Stimulated activated memory B cell treated with anti-CD40 and anti-IgM and Interleukin-4, amounts not matched to agents 10 μg/mL and 1 μg/mL and 100 μg/mL, for 72 hours (primary cell): Measurements from ENCODE around the gene THSD4.

Experiments used
- ATAC-seq: fragments of 150-1000 bp; cut with Tn5 transposase; 2 replicates; pipeline ENCODE4 v1.10.0; 2021
- H3K27ac Mint-ChIP-seq: one replicate; pipeline ENCODE4 v1.8.0; 2022; ENCODE audit warnings: mild to moderate bottlenecking, mixed read lengths
- H3K27me3 Mint-ChIP-seq: one replicate; pipeline ENCODE4 v1.8.0; 2022; ENCODE audit warnings: mixed read lengths
- H3K36me3 Mint-ChIP-seq: one replicate; pipeline ENCODE4 v1.8.0; 2022; ENCODE audit warnings: mixed read lengths
- H3K4me1 Mint-ChIP-seq: one replicate; pipeline ENCODE4 v1.8.0; 2022; ENCODE audit warnings: mixed read lengths
- H3K4me3 Mint-ChIP-seq: one replicate; pipeline ENCODE4 v1.8.0; 2022; ENCODE audit warnings: mild to moderate bottlenecking, moderate library complexity, mixed read lengths
- H3K9me3 Mint-ChIP-seq: one replicate; pipeline ENCODE4 v1.8.0; 2022; ENCODE audit warnings: mixed read lengths

THSD4 gene

GRCh38 chr15:71811036-71811736 lies 695.9 kb downstream of the THSD4 start:
- peaks cover 23% of the 10 kb centered on the region for H3K27me3 Mint-ChIP-seq
- peak; percentile 11 for ATAC-seq
- no peaks in the 10 kb centered on the region for H3K4me1 Mint-ChIP-seq
- H3K9me3 Mint-ChIP-seq, result no peaks in the 10 kb centered on the region
- no peak overlapping the region for H3K4me3 Mint-ChIP-seq
- no peaks in the 10 kb centered on the region for H3K36me3 Mint-ChIP-seq
- H3K27ac Mint-ChIP-seq, result no peak overlapping the region

- peaks cover 19% of the 10 kb centered on the region for H3K27me3 Mint-ChIP-seq
- no peaks in the 10 kb centered on the region for H3K36me3 Mint-ChIP-seq
- no peak overlapping the region for H3K27ac Mint-ChIP-seq
- no peaks in the 10 kb centered on the region for H3K4me1 Mint-ChIP-seq
- H3K9me3 Mint-ChIP-seq, result no peaks in the 10 kb centered on the region
- no peak for ATAC-seq
- H3K4me3 Mint-ChIP-seq, result no peak overlapping the region
Observed at GRCh38 chr15:71811752-71812735, 696.8 kb downstream of the THSD4 start.

- no peak overlapping the region for H3K27ac Mint-ChIP-seq
- no peaks in the 10 kb centered on the region for H3K4me1 Mint-ChIP-seq
- no peak for ATAC-seq
- no peaks in the 10 kb centered on the region for H3K36me3 Mint-ChIP-seq
- H3K27me3 Mint-ChIP-seq, result peaks cover 8% of the 10 kb centered on the region
- H3K4me3 Mint-ChIP-seq, result no peak overlapping the region
- no peaks in the 10 kb centered on the region for H3K9me3 Mint-ChIP-seq
Observed at GRCh38 chr15:71812966-71813722, 697.9 kb downstream of the THSD4 start.

GRCh38 chr15:71813723-71814470 lies 698.6 kb downstream of the THSD4 start:
- no peak for ATAC-seq
- H3K27ac Mint-ChIP-seq, result no peak overlapping the region
- no peaks in the 10 kb centered on the region for H3K4me1 Mint-ChIP-seq
- peaks cover under 1% of the 10 kb centered on the region for H3K27me3 Mint-ChIP-seq
- no peaks in the 10 kb centered on the region for H3K36me3 Mint-ChIP-seq
- H3K9me3 Mint-ChIP-seq, result peaks cover 4% of the 10 kb centered on the region
- no peak overlapping the region for H3K4me3 Mint-ChIP-seq

GRCh38 chr15:71815301-71815700 lies 700.0 kb downstream of the THSD4 start:
- Mint-ChIP-seq H3K27me3 (no peaks in the 10 kb centered on the region), H3K9me3 (peaks cover 7% of the 10 kb centered on the region), H3K36me3 (no peaks in the 10 kb centered on the region), H3K4me3 (no peak overlapping the region), H3K27ac (no peak overlapping the region), H3K4me1 (no peaks in the 10 kb centered on the region)
- no peak for ATAC-seq

GRCh38 chr15:71817351-71817750 lies 702.1 kb downstream of the THSD4 start:
- peaks cover 11% of the 10 kb centered on the region for H3K9me3 Mint-ChIP-seq
- no peak overlapping the region for H3K4me3 Mint-ChIP-seq
- H3K27ac Mint-ChIP-seq, result no peak overlapping the region
- no peaks in the 10 kb centered on the region for H3K27me3 Mint-ChIP-seq
- peaks cover 10% of the 10 kb centered on the region for H3K36me3 Mint-ChIP-seq
- no peak for ATAC-seq
- no peaks in the 10 kb centered on the region for H3K4me1 Mint-ChIP-seq

- ATAC-seq, result no peak
- H3K27ac Mint-ChIP-seq, result no peak overlapping the region
- H3K4me1 Mint-ChIP-seq, result no peaks in the 10 kb centered on the region
- peaks cover 20% of the 10 kb centered on the region for H3K9me3 Mint-ChIP-seq
- H3K27me3 Mint-ChIP-seq, result no peaks in the 10 kb centered on the region
- no peak overlapping the region for H3K4me3 Mint-ChIP-seq
- peaks cover 38% of the 10 kb centered on the region for H3K36me3 Mint-ChIP-seq
Observed at GRCh38 chr15:71820127-71820526, 704.9 kb downstream of the THSD4 start.

GRCh38 chr15:71821547-71822129 lies 706.4 kb downstream of the THSD4 start:
- ATAC-seq, result no peak

GRCh38 chr15:71822890-71823630 lies 707.8 kb downstream of the THSD4 start:
- peaks cover 67% of the 10 kb centered on the region for H3K36me3 Mint-ChIP-seq
- H3K27me3 Mint-ChIP-seq, result no peaks in the 10 kb centered on the region
- peaks cover 20% of the 10 kb centered on the region for H3K9me3 Mint-ChIP-seq
- H3K4me3 Mint-ChIP-seq, result no peak overlapping the region
- H3K4me1 Mint-ChIP-seq, result no peaks in the 10 kb centered on the region
- H3K27ac Mint-ChIP-seq, result no peak overlapping the region
- ATAC-seq, result no peak

More at GRCh38 chr15:71821547-71822129, 706.4 kb downstream of the THSD4 start:
- Mint-ChIP-seq H3K27me3 (no peaks in the 10 kb centered on the region), H3K9me3 (peaks cover 20% of the 10 kb centered on the region), H3K36me3 (peaks cover 53% of the 10 kb centered on the region), H3K4me3 (no peak overlapping the region), H3K4me1 (no peaks in the 10 kb centered on the region), H3K27ac (no peak overlapping the region)

- Mint-ChIP-seq H3K4me3 (no peak overlapping the region), H3K36me3 (peaks cover 75% of the 10 kb centered on the region), H3K27me3 (no peaks in the 10 kb centered on the region), H3K4me1 (no peaks in the 10 kb centered on the region), H3K27ac (no peak overlapping the region), H3K9me3 (peaks cover 15% of the 10 kb centered on the region)
- no peak for ATAC-seq
Observed at GRCh38 chr15:71823801-71824200, 708.5 kb downstream of the THSD4 start.

- Mint-ChIP-seq H3K36me3 (peaks cover 88% of the 10 kb centered on the region), H3K4me1 (no peaks in the 10 kb centered on the region), H3K4me3 (no peak overlapping the region), H3K27me3 (no peaks in the 10 kb centered on the region), H3K27ac (no peak overlapping the region), H3K9me3 (peaks cover 13% of the 10 kb centered on the region)
- ATAC-seq, result no peak
Observed at GRCh38 chr15:71825021-71825730, 709.9 kb downstream of the THSD4 start.

GRCh38 chr15:71826196-71826595 lies 710.9 kb downstream of the THSD4 start:
- Mint-ChIP-seq H3K9me3 (peaks cover 13% of the 10 kb centered on the region), H3K4me3 (no peak overlapping the region), H3K36me3 (peaks cover 90% of the 10 kb centered on the region), H3K27me3 (no peaks in the 10 kb centered on the region), H3K27ac (no peak overlapping the region), H3K4me1 (no peaks in the 10 kb centered on the region)
- no peak for ATAC-seq

GRCh38 chr15:71830981-71831380 lies 715.7 kb downstream of the THSD4 start:
- no peak for ATAC-seq
- H3K4me1 Mint-ChIP-seq, result no peaks in the 10 kb centered on the region
- no peak overlapping the region for H3K27ac Mint-ChIP-seq
- no peaks in the 10 kb centered on the region for H3K27me3 Mint-ChIP-seq
- H3K36me3 Mint-ChIP-seq, result peaks cover 67% of the 10 kb centered on the region
- H3K4me3 Mint-ChIP-seq, result no peak overlapping the region
- H3K9me3 Mint-ChIP-seq, result no peaks in the 10 kb centered on the region
